GM08714 (cell line): ENCODE measurements around the gene LPIN3.

Experiments used
- H3K4me3 ChIP-seq: fragments of 200-500 bp; sonication (Bioruptor generic); 2 replicates; pipeline ENCODE4 v1.5.1; 2014; ENCODE audit warnings: mild to moderate bottlenecking, low read length, inconsistent platforms
- ZNF274 ChIP-seq: IDR thresholded peaks from 2 replicates; pipeline ENCODE4 v1.6.1; 2012; ENCODE audit warnings: mild to moderate bottlenecking, low read depth, low read length

The LPIN3 gene

GRCh38 chr20:41349943-41350342, 9.3 kb downstream of the LPIN3 start:
- no peak overlapping the region for H3K4me3 ChIP-seq
- no peak for TF ChIP-seq ZNF274

- TF ChIP-seq ZNF274 = no peak
- no peak overlapping the region for H3K4me3 ChIP-seq
Observed at GRCh38 chr20:41350408-41350962, 9.9 kb downstream of the LPIN3 start.

GRCh38 chr20:41352106-41352505, 11.5 kb downstream of the LPIN3 start:
- H3K4me3 ChIP-seq = no peak overlapping the region
- TF ChIP-seq ZNF274 = no peak

- no peak overlapping the region for H3K4me3 ChIP-seq
- TF ChIP-seq ZNF274 = no peak
Observed at GRCh38 chr20:41352666-41353065, 12.0 kb downstream of the LPIN3 start.

GRCh38 chr20:41353530-41353929, 12.9 kb downstream of the LPIN3 start:
- no peak overlapping the region for H3K4me3 ChIP-seq
- no peak for TF ChIP-seq ZNF274

- no peak for TF ChIP-seq ZNF274
Observed at GRCh38 chr20:41355192-41355591, 14.6 kb downstream of the LPIN3 start.

GRCh38 chr20:41355598-41356203, 15.1 kb downstream of the LPIN3 start:
- no peak for TF ChIP-seq ZNF274
- H3K4me3 ChIP-seq = no peak overlapping the region

More at GRCh38 chr20:41355192-41355591, 14.6 kb downstream of the LPIN3 start:
- no peak overlapping the region for H3K4me3 ChIP-seq

GRCh38 chr20:41356951-41357350, 16.3 kb downstream of the LPIN3 start:
- TF ChIP-seq ZNF274 = no peak
- H3K4me3 ChIP-seq = no peak overlapping the region

- no peak overlapping the region for H3K4me3 ChIP-seq
- TF ChIP-seq ZNF274 = no peak
Observed at GRCh38 chr20:41357424-41358163, 17.0 kb downstream of the LPIN3 start.

- no peak overlapping the region for H3K4me3 ChIP-seq
- TF ChIP-seq ZNF274 = no peak
Observed at GRCh38 chr20:41358230-41358629, 17.6 kb downstream of the LPIN3 start.

- no peak overlapping the region for H3K4me3 ChIP-seq
- TF ChIP-seq ZNF274 = no peak
Observed at GRCh38 chr20:41358717-41359116, 18.1 kb downstream of the LPIN3 start.

GRCh38 chr20:41359541-41360011, 19.0 kb downstream of the LPIN3 start:
- H3K4me3 ChIP-seq = no peak overlapping the region
- TF ChIP-seq ZNF274 = no peak

GRCh38 chr20:41360831-41361756, 20.5 kb downstream of the LPIN3 start:
- H3K4me3 ChIP-seq = no peak overlapping the region
- TF ChIP-seq ZNF274 = no peak
